Lung (tissue), 16 donors: Measurements from ENCODE around the gene GADD45GIP1. TPM values are rescaled to one million over a fixed set of nuclear protein-coding genes. Genes with fewer than 3 reads are reported as not detected.

Experiments used
- ATAC-seq: fragments of 200-7000 bp; cut with Tn5 transposase; one replicate; pipeline ENCODE4 v1.9.1; 2020; ENCODE audit warnings: moderate number of reproducible peaks; ENCODE audit not compliant: insufficient read depth, low FRiP score
- DNase-seq, 3 donors: peaks; one replicate each; pipeline ENCODE4 v3.0.0-alpha.2; 2013 to 2017
- H3K27ac ChIP-seq, 2 donors: one replicate each; pipeline ENCODE4 v1.5.1; 2013; ENCODE audit warnings: mild to moderate bottlenecking in 2 of 2, moderate library complexity in 2 of 2, control low read depth in 1 of 2, inconsistent platforms in 1 of 2, low read depth in 1 of 2, low read length in 1 of 2
- H3K27me3 ChIP-seq, 3 donors: one replicate each; pipeline ENCODE4 v1.5.1; 2013; ENCODE audit warnings: low read length in 2 of 3; ENCODE audit not compliant: control insufficient read depth in 3 of 3, insufficient read depth in 3 of 3
- H3K36me3 ChIP-seq, 4 donors: one replicate each; pipeline ENCODE4 v1.5.1; 2013; ENCODE audit warnings: low read length in 4 of 4, mild to moderate bottlenecking in 1 of 4, moderate library complexity in 1 of 4; ENCODE audit not compliant: control insufficient read depth in 4 of 4, insufficient read depth in 4 of 4
- H3K4me1 ChIP-seq, 5 donors: one replicate each; pipeline ENCODE4 v1.5.1; 2013; ENCODE audit warnings: low read length in 5 of 5, mild to moderate bottlenecking in 2 of 5, moderate library complexity in 1 of 5; ENCODE audit not compliant: control insufficient read depth in 5 of 5, insufficient read depth in 5 of 5
- H3K4me3 ChIP-seq: one replicate; pipeline ENCODE4 v1.5.1; 2013; ENCODE audit warnings: mild to moderate bottlenecking, control low read depth, moderate library complexity
- H3K9ac ChIP-seq, 2 donors: one replicate each; pipeline ENCODE4 v1.5.1; 2013; ENCODE audit warnings: low read length in 2 of 2, control low read depth in 1 of 2; ENCODE audit not compliant: insufficient read depth in 1 of 2
- H3K9me3 ChIP-seq, 4 donors: one replicate each; pipeline ENCODE4 v1.5.1; 2013; ENCODE audit warnings: low read length in 3 of 4, mild to moderate bottlenecking in 1 of 4, moderate library complexity in 1 of 4; ENCODE audit not compliant: control insufficient read depth in 4 of 4, insufficient read depth in 3 of 4
- WGBS, 2 donors: extraction: QIAGEN DNeasy Blood & Tissue Kit; methylation state at CpG; one replicate each; pipeline ENCODE4 v1.1.7; 2013; 5-methylcytosine and 5-hydroxymethylcytosine counted together
- long read RNA-seq, 5 donors: transcript quantifications; one replicate each; lab custom pipeline, GENCODE V29; 2026
- polyA plus RNA-seq, 2 donors: library from polyadenylated mRNA; stranded (reverse); fragments of 200-250 nt; gene quantifications; one replicate each; pipeline ENCODE4 v1.2.1, GENCODE V29; 2013
- total RNA-seq, 2 donors: library from RNA; depleted of rRNA in 1 of 2; stranded (reverse); fragments of >200 nt in 1 of 2; gene quantifications; one replicate each; pipeline ENCODE4 v1.2.1, GENCODE V29; 2014 to 2021
- TF ChIP-seq, protein P1 (sequence below): IDR thresholded peaks from 2 replicates; pipeline ENCODE4 v1.5.1; 2012; ENCODE audit warnings: mild to moderate bottlenecking; ENCODE audit errors: control extremely low read depth, extremely low read depth
- donor health status: control.
- donor health status: control.
- donor health status: Bipolar disorder and iron deficiency.
- donor health status: healthy.
- donor health status: DM: yes; HTN: yes; CAD: no.

GADD45GIP1 gene
- 10 to 100 TPM; 14.9 to 22.6 TPM for total RNA-seq
- polyA plus RNA-seq, result 10 to 100 TPM; 50.0 to 69.0 TPM
- long read RNA-seq, donor 1, transcript GADD45GIP1-201 (2 exons, 1,782 nt), result major isoform, 47 of 47 reads
- long read RNA-seq, donor 1, partial matches to known transcripts, result 0 of 47 reads
- long read RNA-seq, donor 1, other reads (novel, unspliced or antisense), result 0 of 47 reads
- long read RNA-seq, donor 2, transcript GADD45GIP1-201 (2 exons, 1,782 nt), result major isoform, 39 of 39 reads
- long read RNA-seq, donor 2, partial matches to known transcripts, result 0 of 39 reads
- long read RNA-seq, donor 2, other reads (novel, unspliced or antisense), result 0 of 39 reads
- long read RNA-seq, donor 3, transcript GADD45GIP1-201 (2 exons, 1,782 nt), result major isoform, 32 of 32 reads
- long read RNA-seq, donor 3, partial matches to known transcripts, result 0 of 32 reads
- long read RNA-seq, donor 3, other reads (novel, unspliced or antisense), result 0 of 32 reads
- long read RNA-seq, donor 4, transcript GADD45GIP1-201 (2 exons, 1,782 nt), result major isoform, 32 of 32 reads
- long read RNA-seq, donor 4, partial matches to known transcripts, result 0 of 32 reads
- long read RNA-seq, donor 4, other reads (novel, unspliced or antisense), result 0 of 32 reads
- long read RNA-seq, donor 5, transcript GADD45GIP1-201 (2 exons, 1,782 nt), result major isoform, 69 of 69 reads
- long read RNA-seq, donor 5, partial matches to known transcripts, result 0 of 69 reads
- long read RNA-seq, donor 5, other reads (novel, unspliced or antisense), result 0 of 69 reads

DNA sequence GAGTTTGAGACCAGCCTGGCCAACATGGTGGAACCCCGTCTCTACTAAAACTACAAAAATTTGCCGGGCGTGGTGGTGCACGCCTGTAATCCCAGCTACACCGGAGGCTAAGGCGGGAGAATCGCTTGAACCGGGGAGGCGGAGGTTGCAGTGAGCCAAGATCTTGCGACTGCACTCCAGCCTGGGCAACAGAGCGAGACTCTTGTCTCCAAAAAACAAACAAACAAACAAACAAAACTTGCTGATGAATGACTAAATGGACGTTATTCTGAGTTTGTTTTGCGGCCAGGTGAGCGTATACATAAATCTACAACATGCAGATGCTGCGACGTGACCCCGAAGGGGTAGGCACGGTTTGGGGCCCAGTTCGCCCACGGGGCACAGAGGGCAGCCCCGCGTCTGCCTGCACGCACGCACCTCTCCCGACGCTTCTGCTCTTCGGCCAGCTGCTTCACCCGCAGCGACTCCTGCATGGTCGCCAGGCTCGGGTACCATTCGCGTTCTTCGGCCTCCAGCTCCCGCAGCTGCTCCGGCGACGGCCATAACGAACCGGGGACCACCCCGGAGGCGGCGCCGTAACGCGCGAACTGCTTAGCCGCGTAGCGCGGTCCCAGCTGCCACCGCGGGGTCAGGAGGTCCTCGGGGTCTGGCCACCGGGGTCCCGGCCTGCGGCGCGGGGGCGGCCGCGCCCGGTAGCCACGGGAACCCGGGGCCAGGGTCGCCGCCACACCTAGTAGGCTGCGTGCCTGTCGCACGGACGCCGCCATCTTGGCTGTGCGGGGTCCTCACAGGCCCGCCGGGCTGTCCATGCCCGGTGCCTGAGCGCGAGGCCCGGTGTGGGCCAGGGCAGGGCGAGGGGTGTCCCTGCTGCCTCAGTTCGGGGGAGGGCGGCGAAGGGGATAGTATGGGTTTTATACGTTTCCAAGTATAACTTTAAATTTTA is at the start of gene GADD45GIP1:
TSS of gene GADD45GIP1 (minus strand) at position 778 of the 943 bp plus-strand sequence. CDS start at position 767, 11 bp downstream.
- ATAC-seq, result peak; percentile 98

DNA sequence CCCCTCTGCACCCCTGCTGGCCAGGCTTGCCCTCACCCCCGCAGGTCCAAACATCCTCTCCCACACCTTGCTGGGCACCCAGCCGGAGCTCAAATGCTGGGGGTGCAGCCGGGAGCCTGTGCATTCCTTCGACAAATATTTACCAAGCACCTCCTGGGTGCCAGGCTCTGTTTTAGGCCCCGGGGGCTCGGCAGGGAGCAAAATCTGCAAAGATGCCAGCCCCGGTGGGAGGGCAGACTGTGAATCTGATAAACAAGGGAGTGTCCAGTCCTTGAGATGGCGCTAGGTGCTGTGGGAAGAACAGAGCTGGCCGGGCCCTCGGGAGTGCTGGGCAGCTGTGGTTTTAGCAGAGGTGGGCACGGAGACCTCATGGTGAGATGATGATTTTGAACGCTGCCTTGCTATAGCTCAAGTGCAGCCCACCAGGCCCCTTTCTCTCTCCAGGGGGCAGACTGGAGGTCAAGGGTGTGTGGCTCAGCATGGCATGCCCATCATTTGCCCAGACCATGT is 48.9 kb upstream of the GADD45GIP1 start:
- peak overlapping the region in 1 of 2 donors; percentile 88 for H3K27ac ChIP-seq
- no peak for ATAC-seq
- peaks cover 0 to 66% (median 42%) of the 10 kb centered on the region in 5 donors for H3K4me1 ChIP-seq
- H3K4me3 ChIP-seq, result no peak overlapping the region
- peaks cover 0 to 16% (median 3%) of the 10 kb centered on the region in 4 donors for H3K36me3 ChIP-seq
- no peaks in the 10 kb centered on the region for H3K9me3 ChIP-seq
- TF ChIP-seq, protein P1, sequence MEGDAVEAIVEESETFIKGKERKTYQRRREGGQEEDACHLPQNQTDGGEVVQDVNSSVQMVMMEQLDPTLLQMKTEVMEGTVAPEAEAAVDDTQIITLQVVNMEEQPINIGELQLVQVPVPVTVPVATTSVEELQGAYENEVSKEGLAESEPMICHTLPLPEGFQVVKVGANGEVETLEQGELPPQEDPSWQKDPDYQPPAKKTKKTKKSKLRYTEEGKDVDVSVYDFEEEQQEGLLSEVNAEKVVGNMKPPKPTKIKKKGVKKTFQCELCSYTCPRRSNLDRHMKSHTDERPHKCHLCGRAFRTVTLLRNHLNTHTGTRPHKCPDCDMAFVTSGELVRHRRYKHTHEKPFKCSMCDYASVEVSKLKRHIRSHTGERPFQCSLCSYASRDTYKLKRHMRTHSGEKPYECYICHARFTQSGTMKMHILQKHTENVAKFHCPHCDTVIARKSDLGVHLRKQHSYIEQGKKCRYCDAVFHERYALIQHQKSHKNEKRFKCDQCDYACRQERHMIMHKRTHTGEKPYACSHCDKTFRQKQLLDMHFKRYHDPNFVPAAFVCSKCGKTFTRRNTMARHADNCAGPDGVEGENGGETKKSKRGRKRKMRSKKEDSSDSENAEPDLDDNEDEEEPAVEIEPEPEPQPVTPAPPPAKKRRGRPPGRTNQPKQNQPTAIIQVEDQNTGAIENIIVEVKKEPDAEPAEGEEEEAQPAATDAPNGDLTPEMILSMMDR, result no peak
- DNase-seq, result no peak
- 57 to 69% methylated on average over 12 of the region's 12 CpGs for WGBS, 2 donors
- peaks cover 0 to 4% (median 0%) of the 10 kb centered on the region in 3 donors for H3K27me3 ChIP-seq
- no peak overlapping the region for H3K9ac ChIP-seq

More for the DNA sequence above, at the start of gene GADD45GIP1:
- WGBS, 2 donors, result 5% methylated on average over 71 to 84 of the region's 84 CpGs
- DNase-seq, result peak; percentile 80 to 85 (median 84)
- no peaks in the 10 kb centered on the region for H3K27me3 ChIP-seq
- H3K4me3 ChIP-seq, result peak within 1 kb of the TSS; percentile 99
- peak within 1 kb of the TSS; percentile 32 to 61 for H3K9ac ChIP-seq
- peak within 1 kb of the TSS; percentile 96 to 99 for H3K27ac ChIP-seq
- TF ChIP-seq, protein P1, result no peak
- H3K4me1 ChIP-seq, result peaks cover 0 to 40% (median 11%) of the 10 kb centered on the region in 5 donors
- H3K36me3 ChIP-seq, result peaks cover 0 to 18% (median 10%) of the 10 kb centered on the region in 4 donors
- no peaks in the 10 kb centered on the region for H3K9me3 ChIP-seq

DNA sequence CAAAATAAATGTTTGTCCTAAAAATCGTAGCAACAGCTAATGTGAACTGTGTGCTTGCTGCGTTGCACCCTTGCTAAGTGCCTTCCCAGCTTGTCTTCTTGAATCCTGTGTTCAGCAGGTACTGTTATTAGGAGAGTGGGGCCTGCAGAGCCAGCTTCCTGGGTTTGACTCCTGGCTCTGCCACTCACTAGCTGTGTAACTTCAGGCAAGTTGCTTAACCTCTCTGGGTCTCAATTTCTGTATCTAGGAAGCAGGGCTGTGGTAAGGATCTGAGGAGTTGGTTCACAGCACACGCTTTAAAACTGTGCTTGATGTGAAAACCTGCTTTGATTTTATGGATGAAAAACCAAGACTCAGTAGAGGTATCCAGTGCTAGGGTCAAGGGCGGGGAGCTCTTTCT is 48.2 kb upstream of the GADD45GIP1 start:
- Histone ChIP-seq H3K9ac (no peak overlapping the region), H3K4me3 (no peak overlapping the region), H3K9me3 (no peaks in the 10 kb centered on the region), H3K36me3 (peaks cover 0 to 11% (median 4%) of the 10 kb centered on the region in 4 donors), H3K27me3 (peaks cover 0 to 2% (median 0%) of the 10 kb centered on the region in 3 donors), H3K4me1 (peaks cover 0 to 64% (median 41%) of the 10 kb centered on the region in 5 donors), H3K27ac (peak overlapping the region in 1 of 2 donors; percentile 65)
- WGBS, 2 donors, result 82 to 87% methylated on average over 4 of the region's 4 CpGs
- TF ChIP-seq, protein P1, result no peak
- DNase-seq, result no peak
- no peak for ATAC-seq
